H1 (cell line): ENCODE results near the gene NDUFAF7.

ENCODE experiments used
- BRCA1 ChIP-seq: IDR thresholded peaks from 2 replicates; pipeline ENCODE4 v1.6.1; 2012; ENCODE audit warnings: low read depth, low read length, improper control_type of control experiment
- CTCF ChIP-seq, 3 experiments: IDR thresholded peaks; 1 replicate in 2 of 3; 2 replicates in 1 of 3; pipeline versions ENCODE4 v1.5.1 to v1.6.1; 2011; ENCODE audit warnings: low read length in 3 of 3, mild to moderate bottlenecking in 3 of 3, inconsistent platforms in 2 of 3, low read depth in 1 of 3, moderate library complexity in 1 of 3; ENCODE audit not compliant: insufficient read depth in 1 of 3; ENCODE audit errors: control extremely low read depth in 1 of 3
- EZH2 ChIP-seq: fragments of 200-600 bp; sonication (generic); IDR thresholded peaks from 2 replicates; pipeline ENCODE4 v1.7.1; 2012; ENCODE audit warnings: low read depth, mild to moderate bottlenecking, moderate library complexity, low read length, inconsistent platforms; ENCODE audit not compliant: severe bottlenecking
- NRF1 ChIP-seq: IDR thresholded peaks from 2 replicates; pipeline ENCODE4 v1.6.1; 2011; ENCODE audit warnings: mild to moderate bottlenecking, low read depth, low read length, improper control_type of control experiment
- POLR2AphosphoS5 ChIP-seq: IDR thresholded peaks from 2 replicates; pipeline ENCODE4 v1.6.1; 2011; ENCODE audit warnings: low read depth, low read length
- POU5F1 ChIP-seq: IDR thresholded peaks from 2 replicates; pipeline ENCODE4 v1.6.1; 2011; ENCODE audit warnings: low read depth, mild to moderate bottlenecking, low read length, moderate library complexity
- RAD21 ChIP-seq, 2 experiments: IDR thresholded peaks in 1 of 2; conservative IDR thresholded peaks in 1 of 2; 2 replicates each; pipeline ENCODE4 v1.6.1; 2011; ENCODE audit warnings: low read depth in 2 of 2, low read length in 2 of 2, improper control_type of control experiment in 1 of 2, inconsistent platforms in 1 of 2, mild to moderate bottlenecking in 1 of 2, moderate library complexity in 1 of 2
- TCF12 ChIP-seq: IDR thresholded peaks from 2 replicates; pipeline ENCODE4 v1.6.1; 2011; ENCODE audit warnings: low read depth, mild to moderate bottlenecking, low read length
- TF ChIP-seq, protein P1 (sequence below): IDR thresholded peaks from 2 replicates; pipeline ENCODE4 v1.6.1; 2012; ENCODE audit warnings: low read length, inconsistent platforms

- TF ChIP-seq CTCF (IDR thresholded peaks at IDR 0.05; ENCODE audit: control extremely low read depth in 1 of 3, insufficient read depth in 1 of 3, low read depth in 1 of 3, low read length in 3 of 3) (no peak), TCF12 (no peak), POLR2AphosphoS5 (no peak), EZH2 (no peak), RAD21 (IDR thresholded peaks at IDR 0.05 in 1 of 2, conservative IDR thresholded peaks at IDR 0.05 in 1 of 2; ENCODE audit: low read depth in 2 of 2, low read length in 2 of 2) (no peak), NRF1 (no peak), POU5F1 (no peak), BRCA1 (no peak)
- TF ChIP-seq, protein P1, sequence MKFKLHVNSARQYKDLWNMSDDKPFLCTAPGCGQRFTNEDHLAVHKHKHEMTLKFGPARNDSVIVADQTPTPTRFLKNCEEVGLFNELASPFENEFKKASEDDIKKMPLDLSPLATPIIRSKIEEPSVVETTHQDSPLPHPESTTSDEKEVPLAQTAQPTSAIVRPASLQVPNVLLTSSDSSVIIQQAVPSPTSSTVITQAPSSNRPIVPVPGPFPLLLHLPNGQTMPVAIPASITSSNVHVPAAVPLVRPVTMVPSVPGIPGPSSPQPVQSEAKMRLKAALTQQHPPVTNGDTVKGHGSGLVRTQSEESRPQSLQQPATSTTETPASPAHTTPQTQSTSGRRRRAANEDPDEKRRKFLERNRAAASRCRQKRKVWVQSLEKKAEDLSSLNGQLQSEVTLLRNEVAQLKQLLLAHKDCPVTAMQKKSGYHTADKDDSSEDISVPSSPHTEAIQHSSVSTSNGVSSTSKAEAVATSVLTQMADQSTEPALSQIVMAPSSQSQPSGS: no peak
Observed at GRCh38 chr2:37191747-37192146, 39.7 kb upstream of the NDUFAF7 start.
